Esophagus muscularis mucosa (tissue), 4 donors: ENCODE measurements around the gene METAP1D. TPM values are rescaled to one million over a fixed set of nuclear protein-coding genes. Genes with fewer than 3 reads are reported as not detected.
A peak's percentile ranks its signal among the peaks of the same experiment; 100 is the strongest.

Source experiments
- DNase-seq: peaks from one replicate; pipeline ENCODE4 v3.0.0-alpha.2; 2017; ENCODE audit errors: extremely low spot score
- H3K27ac ChIP-seq, 4 donors: fragments of 200-600 bp; sonication (generic); replicated peaks in 1 of 4; 1 replicate in 3 of 4; 2 replicates in 1 of 4; pipeline ENCODE4 v1.5.1; 2016 to 2019; ENCODE audit warnings: mild to moderate bottlenecking in 1 of 4
- H3K27me3 ChIP-seq, 4 donors: fragments of 200-600 bp; sonication (generic); one replicate each; pipeline versions ENCODE4 v1.5.1 to v1.6.0; 2016 to 2019
- H3K36me3 ChIP-seq, 4 donors: fragments of 200-600 bp; sonication (generic); one replicate each; pipeline ENCODE4 v1.5.1; 2016 to 2019
- H3K4me1 ChIP-seq, 4 donors: fragments of 200-600 bp; sonication (generic); one replicate each; pipeline ENCODE4 v1.5.1; 2016 to 2019
- H3K4me3 ChIP-seq, 4 donors: fragments of 200-600 bp; sonication (generic); 1 replicate in 2 of 4; 2 replicates in 2 of 4; pipeline ENCODE4 v1.5.1; 2016 to 2019; ENCODE audit warnings: mild to moderate bottlenecking in 4 of 4, moderate library complexity in 1 of 4
- H3K9me3 ChIP-seq, 4 donors: fragments of 200-600 bp; sonication (generic); 1 replicate in 3 of 4; 2 replicates in 1 of 4; pipeline ENCODE4 v1.5.1; 2016 to 2019
- EP300 ChIP-seq: sonication (generic); formaldehyde crosslinking; IDR thresholded peaks from one replicate; pipeline ENCODE4 v1.6.1; 2017; ENCODE audit warnings: antibody characterized with exemption
- POLR2A ChIP-seq: fragments of 450-650 bp; IDR thresholded peaks from one replicate; pipeline ENCODE4 v1.6.1; 2017; ENCODE audit warnings: antibody characterized with exemption, moderate library complexity, mild to moderate bottlenecking, low read depth
- POLR2AphosphoS5 ChIP-seq, 2 donors: sonication (generic); formaldehyde crosslinking; IDR thresholded peaks; one replicate each; pipeline ENCODE4 v1.6.1; 2017; ENCODE audit warnings: antibody characterized with exemption in 2 of 2
- WGBS: methylation state at CpG from one replicate; pipeline ENCODE4 v1.1.5; 2018; 5-methylcytosine and 5-hydroxymethylcytosine counted together
- intact Hi-C: fragments of 100-400 bp; cut with DNase I; formaldehyde crosslinking; loops from one replicate; pipeline ENCODE4 v1.15.1; 2023
- total RNA-seq, 4 donors: library from RNA; depleted of rRNA; stranded (reverse); fragments of >200 nt; gene quantifications; one replicate each; pipeline versions ENCODE4 v1.1.0 to v1.2.1, GENCODE V29; 2016
- TF ChIP-seq, protein P1 (sequence below), 3 experiments: fragments of 200-600 bp in 2 of 3; fragments of 450-650 bp in 1 of 3; sonication (generic) in 2 of 3; IDR thresholded peaks; one replicate each; pipeline ENCODE4 v1.5.1; 2017 to 2019; ENCODE audit warnings: antibody characterized with exemption in 3 of 3, mild to moderate bottlenecking in 2 of 3, moderate library complexity in 1 of 3

The METAP1D gene
- total RNA-seq, 4 donors from 2014 or later, result 3.1 to 6.6 (median 4.1) TPM

- peaks cover 26 to 94% (median 78%) of the 10 kb centered on the region in 4 donors for H3K27me3 ChIP-seq
- intact Hi-C loops, result loop anchor here (10.0 kb wide), 2 partner anchors 402 to 512 kb away; no protein-coding TSS in a partner anchor
These were observed 106.6 kb downstream of the METAP1D start for GRCh38 chr2:172106108-172106961.

GRCh38 chr2:172107690-172108586 is 108.2 kb downstream of the METAP1D start:
- Histone ChIP-seq H3K9me3 (no peaks in the 10 kb centered on the region), H3K4me3 (no peak overlapping the region), H3K36me3 (no peaks in the 10 kb centered on the region), H3K27ac (no peak overlapping the region), H3K4me1 (peaks cover 17 to 32% (median 27%) of the 10 kb centered on the region in 4 donors), H3K27me3 (peaks cover 13 to 80% (median 62%) of the 10 kb centered on the region in 4 donors)
- no peak for DNase-seq
- intact Hi-C loops, result loop anchor here (10.0 kb wide), 2 partner anchors 403 to 513 kb away; no protein-coding TSS in a partner anchor
- 40% methylated on average over 27 of the region's 51 CpGs for WGBS
- TF ChIP-seq, protein P1, sequence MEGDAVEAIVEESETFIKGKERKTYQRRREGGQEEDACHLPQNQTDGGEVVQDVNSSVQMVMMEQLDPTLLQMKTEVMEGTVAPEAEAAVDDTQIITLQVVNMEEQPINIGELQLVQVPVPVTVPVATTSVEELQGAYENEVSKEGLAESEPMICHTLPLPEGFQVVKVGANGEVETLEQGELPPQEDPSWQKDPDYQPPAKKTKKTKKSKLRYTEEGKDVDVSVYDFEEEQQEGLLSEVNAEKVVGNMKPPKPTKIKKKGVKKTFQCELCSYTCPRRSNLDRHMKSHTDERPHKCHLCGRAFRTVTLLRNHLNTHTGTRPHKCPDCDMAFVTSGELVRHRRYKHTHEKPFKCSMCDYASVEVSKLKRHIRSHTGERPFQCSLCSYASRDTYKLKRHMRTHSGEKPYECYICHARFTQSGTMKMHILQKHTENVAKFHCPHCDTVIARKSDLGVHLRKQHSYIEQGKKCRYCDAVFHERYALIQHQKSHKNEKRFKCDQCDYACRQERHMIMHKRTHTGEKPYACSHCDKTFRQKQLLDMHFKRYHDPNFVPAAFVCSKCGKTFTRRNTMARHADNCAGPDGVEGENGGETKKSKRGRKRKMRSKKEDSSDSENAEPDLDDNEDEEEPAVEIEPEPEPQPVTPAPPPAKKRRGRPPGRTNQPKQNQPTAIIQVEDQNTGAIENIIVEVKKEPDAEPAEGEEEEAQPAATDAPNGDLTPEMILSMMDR (IDR thresholded peaks at IDR 0.05), result no peak
- TF ChIP-seq POLR2A (no peak), POLR2AphosphoS5 (IDR thresholded peaks at IDR 0.05) (no peak), EP300 (no peak)

More at GRCh38 chr2:172106108-172106961, 106.6 kb downstream of the METAP1D start:
- TF ChIP-seq, protein P1 (IDR thresholded peaks at IDR 0.05), result peak in 2 of 3 experiments; percentile 8 to 22
- TF ChIP-seq POLR2A (no peak), EP300 (no peak)
- Histone ChIP-seq H3K4me1 (peaks cover 33 to 48% (median 43%) of the 10 kb centered on the region in 4 donors), H3K4me3 (peak overlapping the region in 3 of 4 donors; percentile 15 to 33 (median 22)), H3K9me3 (no peaks in the 10 kb centered on the region), H3K27ac (no peak overlapping the region), H3K36me3 (no peaks in the 10 kb centered on the region)
- DNase-seq, result no peak
- WGBS, result 6% methylated on average over 21 of the region's 44 CpGs

DNA sequence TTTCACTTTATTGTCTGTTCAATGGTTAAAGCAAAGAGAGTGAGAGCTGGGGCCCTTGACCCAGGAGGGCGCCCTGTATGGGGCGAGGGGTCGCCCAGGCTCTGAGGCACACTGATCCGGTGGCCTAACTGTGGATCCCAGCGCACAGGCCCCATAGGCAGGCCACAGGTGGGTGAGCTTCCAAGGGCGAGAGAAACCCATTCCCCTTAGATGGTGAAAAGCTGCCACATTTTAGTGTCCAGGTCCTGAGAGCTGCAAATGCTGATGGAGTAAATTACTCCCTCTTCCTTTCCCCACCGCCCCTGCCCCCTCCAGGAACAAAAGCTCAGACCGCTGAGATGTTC is 108.8 kb downstream of the METAP1D start:
- Histone ChIP-seq H3K4me3 (no peak overlapping the region), H3K36me3 (no peaks in the 10 kb centered on the region), H3K9me3 (no peaks in the 10 kb centered on the region), H3K4me1 (peaks cover 10 to 25% (median 21%) of the 10 kb centered on the region in 4 donors), H3K27me3 (peaks cover 13 to 80% (median 55%) of the 10 kb centered on the region in 4 donors), H3K27ac (no peak overlapping the region)
- WGBS, result 26% methylated on average over 5 of the region's 8 CpGs
- TF ChIP-seq EP300 (no peak), POLR2A (no peak), POLR2AphosphoS5 (IDR thresholded peaks at IDR 0.05) (no peak)
- TF ChIP-seq, protein P1 (IDR thresholded peaks at IDR 0.05), result no peak
- no peak for DNase-seq
- intact Hi-C loops, result loop anchor here (10.0 kb wide), 2 partner anchors 404 to 514 kb away; no protein-coding TSS in a partner anchor

DNA sequence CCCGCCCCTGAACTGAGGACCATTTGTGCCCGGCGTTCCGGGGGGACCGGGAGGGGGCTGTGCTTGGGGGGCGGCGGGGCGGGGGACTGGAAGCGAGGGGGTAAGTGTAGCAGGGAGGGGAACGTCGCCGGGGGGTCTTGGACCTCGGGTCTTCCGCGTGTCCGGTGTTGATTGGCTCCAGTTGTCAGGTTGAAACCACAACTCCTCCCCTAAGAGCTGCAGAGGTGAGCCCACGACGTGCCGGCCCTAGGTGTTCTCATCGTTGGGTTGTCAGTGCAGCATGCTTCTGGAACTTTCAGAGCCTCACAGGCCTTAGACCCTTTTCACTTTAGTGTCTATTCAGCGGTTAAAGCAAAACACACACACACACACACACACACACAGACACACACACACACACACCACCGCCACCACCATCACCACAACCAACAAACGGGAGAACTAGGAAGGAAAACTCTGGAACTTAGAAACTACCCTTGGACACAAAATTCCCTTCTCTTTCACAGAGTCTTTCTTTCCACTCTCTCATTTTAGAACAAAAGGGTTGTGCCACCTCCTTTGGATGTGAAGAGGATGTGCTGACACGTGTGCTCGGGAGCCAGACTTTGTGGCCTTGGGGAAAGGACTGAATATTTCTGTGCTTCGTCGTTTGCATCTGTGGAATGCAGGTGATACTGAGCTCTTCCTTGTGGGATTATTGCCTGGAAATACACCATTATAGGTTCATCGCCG is 109.7 kb downstream of the METAP1D start:
- Histone ChIP-seq H3K4me3 (no peak overlapping the region), H3K9me3 (no peaks in the 10 kb centered on the region), H3K27ac (no peak overlapping the region), H3K36me3 (no peaks in the 10 kb centered on the region), H3K4me1 (peaks cover 10 to 25% (median 21%) of the 10 kb centered on the region in 4 donors), H3K27me3 (peaks cover 10 to 80% (median 47%) of the 10 kb centered on the region in 4 donors)
- TF ChIP-seq POLR2AphosphoS5 (IDR thresholded peaks at IDR 0.05) (no peak), POLR2A (no peak), EP300 (no peak)
- TF ChIP-seq, protein P1 (IDR thresholded peaks at IDR 0.05), result no peak
- intact Hi-C loops, result loop anchor here (10.0 kb wide), 2 partner anchors 405 to 515 kb away; no protein-coding TSS in a partner anchor
- DNase-seq, result no peak
- 52% methylated on average over 29 of the region's 29 CpGs for WGBS
